ENCODE measurements around the gene MAP3K9.

Gene MAP3K9

GRCh38 chr14:70816525-70816924 is 7.2 kb upstream of the MAP3K9 start:
- DNase-seq = no peak

DNA sequence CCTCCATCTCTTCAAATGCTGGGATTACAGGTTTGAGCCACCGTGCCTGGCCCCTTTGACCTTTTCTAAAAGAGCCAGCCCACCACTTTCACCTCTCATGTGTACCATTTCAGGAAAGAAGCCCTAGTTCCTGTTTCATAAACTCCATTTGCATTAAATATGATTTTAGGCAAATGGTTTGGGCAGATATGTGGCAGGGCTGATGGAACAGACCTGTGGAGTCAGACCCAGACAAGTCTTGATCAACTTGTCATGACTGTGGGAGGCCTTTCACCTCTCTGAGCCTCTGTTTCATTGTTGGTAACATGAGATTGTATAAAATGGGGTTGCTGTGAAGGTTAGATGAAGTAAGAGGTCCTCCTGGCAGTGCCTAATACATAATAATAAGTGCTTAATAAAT is 5.2 kb upstream of the MAP3K9 start:
- DNase-seq = no peak

DNA sequence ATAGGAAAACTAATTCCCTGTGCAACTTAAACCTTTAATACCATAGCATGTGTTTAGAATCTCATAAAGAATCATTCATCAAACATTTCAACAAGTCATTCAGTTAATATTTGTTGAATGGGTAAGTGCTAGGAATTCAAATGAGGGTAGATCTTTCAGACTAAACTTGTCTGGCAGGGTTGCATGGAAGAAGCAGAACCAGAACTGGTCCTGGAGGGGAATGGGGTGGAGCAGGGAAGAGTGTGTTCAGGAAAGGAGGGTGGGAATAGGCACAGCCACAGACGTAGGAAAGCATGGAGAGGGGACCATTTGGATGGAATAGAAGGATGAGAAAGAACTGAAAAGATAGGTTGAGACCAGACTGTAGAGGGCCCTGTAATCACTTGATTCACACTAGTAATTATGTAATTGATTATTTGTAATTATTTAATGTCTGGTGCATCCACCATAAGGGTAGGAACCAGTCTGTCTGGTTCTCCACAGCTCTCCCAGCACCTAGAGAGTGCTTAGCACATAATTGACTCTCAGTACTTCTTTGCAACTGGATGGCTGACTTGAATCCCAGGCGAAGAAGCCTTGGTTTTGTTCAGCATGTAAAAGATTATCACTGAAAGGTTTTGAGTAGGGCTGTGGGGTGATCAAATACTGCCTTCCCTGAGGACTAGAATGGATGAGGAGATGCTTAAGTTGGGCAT is 3.0 kb upstream of the MAP3K9 start:
- DNase-seq = no peak

DNA sequence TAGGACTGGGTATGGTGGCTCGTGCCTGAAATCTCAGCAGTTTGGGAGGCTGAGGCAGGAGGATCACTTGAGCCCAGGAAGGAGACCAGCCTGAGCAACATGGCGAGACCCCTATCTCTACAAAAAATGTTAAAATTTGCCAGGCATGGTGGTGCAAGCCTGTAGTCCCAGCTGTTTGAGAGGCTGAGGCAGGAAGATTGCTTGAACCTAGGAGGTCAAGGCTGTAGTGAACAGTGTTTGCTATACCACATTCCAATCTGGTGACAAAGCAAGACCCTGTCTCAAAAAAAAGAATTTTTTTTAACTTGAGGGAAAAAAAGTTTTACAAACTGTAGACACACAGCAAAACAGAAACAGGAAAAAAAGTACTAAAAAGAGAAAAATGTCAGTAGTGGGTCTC is 2.3 kb upstream of the MAP3K9 start:
- DNase-seq = no peak

DNA sequence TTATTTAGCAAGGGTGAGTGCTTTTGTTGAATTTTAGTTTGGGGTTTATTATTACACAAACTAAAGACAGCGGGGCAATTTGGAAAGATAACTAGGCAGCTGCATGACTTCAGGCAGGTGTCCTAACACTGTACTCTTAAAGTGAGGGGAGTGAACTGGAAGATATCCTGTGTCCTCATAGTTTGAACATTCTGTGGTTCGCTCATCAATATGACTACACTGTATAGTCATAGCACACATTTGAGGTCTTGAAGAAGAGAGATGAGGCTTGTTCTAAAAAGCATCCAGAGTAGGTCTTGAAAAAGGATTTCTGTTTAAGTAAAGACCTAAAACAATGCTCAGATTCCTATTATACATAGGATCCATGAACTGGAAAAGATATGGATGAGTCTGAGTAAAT is 1.7 kb upstream of the MAP3K9 start:
- no peak for DNase-seq

GRCh38 chr14:70810621-70811020 is 1.3 kb upstream of the MAP3K9 start:
- DNase-seq = no peak

DNA sequence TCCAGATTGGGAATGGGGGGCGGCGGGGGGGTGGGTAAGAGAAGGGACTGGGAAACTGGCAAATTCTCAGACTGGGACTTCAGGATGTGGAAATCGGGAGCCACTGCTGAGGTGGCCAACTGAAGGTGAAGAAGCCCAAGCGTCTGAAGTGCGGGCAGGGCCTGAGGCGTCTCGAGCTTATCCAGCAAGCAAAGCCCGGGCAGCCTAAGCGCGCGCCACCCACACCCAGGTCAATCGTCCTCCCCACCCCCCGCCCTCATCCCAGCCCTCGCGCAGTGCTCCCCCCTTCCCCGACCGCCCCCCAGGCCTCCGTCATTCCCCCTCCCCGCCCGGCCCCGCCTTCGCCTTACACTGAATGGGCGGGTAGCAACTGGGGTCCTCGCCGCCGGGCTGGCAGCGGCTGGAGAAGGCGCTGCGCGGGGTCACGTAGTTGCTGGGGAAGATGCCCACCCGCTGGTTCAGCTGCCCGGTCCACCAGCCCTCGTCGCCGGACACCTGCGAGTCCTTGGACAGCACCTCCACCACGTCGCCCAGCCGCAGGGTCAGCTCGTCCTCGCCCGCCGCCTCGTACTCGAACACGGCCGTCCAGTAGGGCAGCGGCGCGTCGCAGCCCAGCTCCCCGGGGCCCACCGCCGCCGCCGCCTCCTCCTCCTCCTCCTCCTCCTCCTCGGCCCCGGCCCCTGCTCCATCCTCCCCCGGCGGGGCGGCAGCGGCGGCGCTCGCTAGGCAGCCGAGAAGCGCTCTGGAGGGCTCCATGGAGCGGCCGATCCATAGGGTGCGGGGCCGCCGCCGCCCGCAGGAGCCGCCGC is 693 bp downstream of the MAP3K9 start:
- DNase-seq = peak; percentile 50

DNA sequence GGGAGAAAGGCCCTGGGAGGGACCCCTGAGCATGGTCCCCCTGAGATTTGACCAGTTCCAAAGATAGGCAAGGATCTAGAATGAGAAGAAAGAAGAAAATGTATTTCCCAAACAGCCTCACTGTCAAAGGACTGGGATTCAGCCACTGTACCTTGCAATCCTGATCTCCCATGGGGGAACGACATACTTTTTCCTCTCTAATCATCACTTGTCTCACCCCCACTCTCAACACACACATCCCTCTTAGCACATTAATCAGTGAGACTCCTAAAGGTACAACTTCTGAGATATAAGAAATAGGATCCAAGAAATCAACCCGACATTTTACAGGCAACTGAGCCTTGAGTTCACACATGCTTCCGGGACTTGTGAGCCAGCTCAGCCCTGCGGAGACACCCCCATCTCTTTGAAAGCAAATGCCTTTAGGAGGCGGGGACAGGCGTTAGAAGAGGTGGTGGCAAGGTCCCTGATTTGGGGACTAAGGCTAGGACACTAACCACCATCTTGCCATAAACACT is 1.4 kb downstream of the MAP3K9 start:
- DNase-seq = no peak

GRCh38 chr14:70804556-70805162 is 4.7 kb downstream of the MAP3K9 start:
- no peak for DNase-seq

DNA sequence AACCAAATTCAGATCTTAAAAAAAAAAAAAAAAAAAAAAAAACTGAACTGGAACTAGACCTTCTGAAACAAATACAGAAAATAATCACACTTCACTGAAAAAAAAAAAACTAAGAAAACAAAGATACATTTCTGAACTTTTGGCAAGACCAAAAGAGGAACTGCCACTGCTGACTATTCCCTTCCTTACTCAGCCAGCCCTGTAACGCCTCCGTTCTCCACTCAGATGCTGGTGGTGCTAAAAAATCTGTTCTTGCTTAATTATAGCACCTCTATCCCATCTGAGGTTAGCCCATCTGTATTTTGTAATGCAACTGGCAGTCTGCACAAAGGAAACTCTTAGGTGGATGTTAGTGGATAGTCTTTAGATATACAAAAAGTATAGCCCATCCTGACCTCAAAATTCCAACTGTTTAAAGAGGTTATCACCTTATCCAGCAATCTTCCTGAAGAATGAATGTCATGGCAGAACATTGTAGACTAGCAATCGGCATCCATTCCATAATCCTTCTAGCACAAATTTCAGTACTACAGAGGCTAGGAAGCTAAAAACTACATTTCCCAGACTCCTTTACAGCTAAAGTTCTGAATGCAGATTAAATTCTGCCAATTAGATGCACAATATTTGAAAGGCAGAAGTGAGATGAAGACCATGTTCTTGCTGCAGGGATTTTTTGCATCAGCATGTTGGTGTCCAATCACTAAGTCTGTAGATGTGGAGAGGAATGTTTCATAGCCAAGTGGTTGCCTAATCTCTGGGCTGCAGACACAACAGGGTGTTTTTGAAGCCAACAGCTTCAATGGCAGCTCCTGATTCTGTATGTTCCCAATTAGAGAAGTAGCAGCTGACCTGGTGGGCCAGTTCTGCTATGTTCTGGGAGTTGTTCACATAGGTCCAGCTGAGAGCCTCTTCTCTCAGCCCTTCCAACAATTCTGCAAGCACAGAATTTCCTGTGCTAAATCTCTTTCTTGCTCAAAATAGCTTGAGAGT is 5.7 kb downstream of the MAP3K9 start:
- no peak for DNase-seq

GRCh38 chr14:70802379-70802778 is 6.9 kb downstream of the MAP3K9 start:
- no peak for DNase-seq

GRCh38 chr14:70801836-70802235 is 7.5 kb downstream of the MAP3K9 start:
- no peak for DNase-seq

GRCh38 chr14:70796551-70796950 is 12.8 kb downstream of the MAP3K9 start:
- DNase-seq = no peak

GRCh38 chr14:70794294-70794693 is 15.0 kb downstream of the MAP3K9 start:
- no peak for DNase-seq

DNA sequence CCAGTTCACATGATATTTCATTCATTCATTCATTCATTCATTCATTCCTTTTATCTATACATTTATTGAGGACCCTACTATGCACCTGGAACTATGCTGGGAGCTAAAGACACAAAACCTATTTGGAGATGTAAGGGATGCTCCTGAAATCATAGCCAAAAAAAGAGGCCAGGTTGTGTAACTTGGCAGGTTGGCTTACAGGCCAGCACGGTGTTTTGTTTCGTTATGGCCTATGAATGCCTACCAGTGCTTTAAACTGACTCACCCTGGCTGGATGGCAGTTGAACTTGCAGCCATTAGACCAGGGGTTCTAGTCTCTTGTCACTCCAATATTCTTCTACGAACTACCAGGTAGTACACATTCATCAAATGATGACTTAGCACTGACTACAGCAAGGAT is 15.7 kb downstream of the MAP3K9 start:
- DNase-seq = no peak

- no peak for DNase-seq
Observed at GRCh38 chr14:70792939-70793338, 16.4 kb downstream of the MAP3K9 start.

DNA sequence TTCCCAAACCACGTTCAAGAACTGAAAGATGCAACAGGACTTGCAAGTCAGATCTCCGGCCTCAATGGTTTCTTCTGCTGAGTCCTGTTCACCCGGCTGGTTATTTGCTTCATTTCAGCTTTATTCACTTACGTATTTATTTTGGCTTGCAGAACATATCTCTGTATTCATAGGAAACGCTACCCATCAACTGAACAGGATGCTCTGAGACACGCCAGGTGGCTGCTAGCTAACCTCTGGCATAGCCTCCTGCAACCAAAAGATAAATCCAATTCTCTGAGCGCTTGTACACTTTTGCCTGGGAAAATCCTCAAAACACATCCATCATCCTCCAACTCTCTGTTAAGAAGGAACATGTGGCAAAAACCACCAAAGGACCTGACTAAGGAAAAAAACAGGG is 17.3 kb downstream of the MAP3K9 start:
- no peak for DNase-seq

- DNase-seq = no peak
Observed at GRCh38 chr14:70789961-70790360, 19.4 kb downstream of the MAP3K9 start.

GRCh38 chr14:70789361-70789760 is 20.0 kb downstream of the MAP3K9 start:
- no peak for DNase-seq

DNA sequence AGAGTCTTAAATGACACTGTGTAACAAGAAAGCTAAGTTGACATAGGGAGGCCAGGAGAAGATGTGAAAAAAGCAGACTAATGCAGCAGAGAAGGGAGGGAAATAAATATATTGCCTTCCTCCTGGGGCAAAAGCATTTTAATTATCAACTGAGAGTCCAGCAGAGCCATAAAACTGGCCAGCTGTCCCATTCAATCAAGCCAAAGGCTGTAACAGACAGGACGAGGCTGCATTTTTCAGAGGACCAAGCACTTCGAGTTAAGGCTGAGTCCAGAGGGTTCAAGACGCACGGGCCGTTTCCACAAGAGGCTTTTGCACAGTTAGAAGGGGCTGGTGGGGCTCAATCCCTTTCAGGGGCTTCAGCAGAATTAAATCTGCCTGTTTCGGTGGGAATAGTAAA is 20.4 kb downstream of the MAP3K9 start:
- no peak for DNase-seq

DNA sequence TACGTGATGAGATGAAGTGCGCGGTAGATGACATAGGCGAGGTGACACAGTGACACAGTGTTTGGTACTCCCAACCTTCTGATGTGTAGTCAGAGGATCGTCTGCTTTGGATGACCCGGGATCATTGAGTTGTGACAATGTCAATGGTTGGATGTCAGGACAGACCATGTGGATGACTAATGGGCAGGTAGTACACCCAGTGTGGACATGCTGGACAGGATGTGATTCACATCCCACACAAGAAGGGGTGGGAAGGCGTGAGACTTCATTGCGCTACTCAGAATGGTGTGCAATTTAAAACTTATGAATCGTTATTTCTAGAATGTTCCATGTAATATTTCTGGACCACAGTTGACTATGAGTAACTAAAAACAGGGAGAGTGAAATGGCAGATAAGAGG is 23.8 kb downstream of the MAP3K9 start:
- DNase-seq = no peak

- DNase-seq = no peak
Observed at GRCh38 chr14:70784886-70785285, 24.4 kb downstream of the MAP3K9 start.

DNA sequence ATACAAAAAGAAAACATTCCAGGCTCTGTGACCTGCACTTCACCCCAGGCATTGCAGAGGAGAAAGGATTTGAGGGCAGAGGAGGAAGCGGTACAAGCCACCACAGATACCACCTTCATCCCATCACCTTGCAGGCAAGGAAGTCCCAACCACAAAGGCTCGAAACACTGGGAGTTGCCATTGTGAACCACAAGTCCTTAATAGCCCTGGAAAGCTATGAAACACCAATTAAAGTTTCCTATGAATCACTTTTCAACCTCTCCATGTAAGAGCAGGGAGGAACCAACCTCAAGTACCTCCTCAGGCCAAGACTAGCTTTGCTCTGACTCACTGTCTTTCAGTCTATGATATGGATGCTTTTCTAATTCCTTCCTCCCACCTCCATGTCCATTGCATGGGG is 27.0 kb downstream of the MAP3K9 start:
- no peak for DNase-seq
